H1 (cell line): Measurements from ENCODE around the gene ACTN3. TPM values are rescaled to one million over a fixed set of nuclear protein-coding genes. Genes with fewer than 3 reads are reported as not detected.

Experiments
- CTCF ChIA-PET: fragments of 300-600 bp; sonication (Branson Sonifier 250); formaldehyde crosslinking; loops from one replicate; lab custom pipeline; 2021; ENCODE audit not compliant: partially characterized antibody; lab: Charles Lee
- POLR2A ChIA-PET: fragments of 300-600 bp; sonication (Branson Sonifier 250); formaldehyde crosslinking; loops from one replicate; lab custom pipeline; 2021; ENCODE audit warnings: inconsistent platforms; ENCODE audit not compliant: partially characterized antibody; lab: Charles Lee
- DNase-seq, 2 experiments: peaks; one replicate each; pipeline versions ENCODE4 v3.0.0 to v3.0.0-alpha.2; 2010 to 2022; ENCODE audit warnings: low spot score in 2 of 2, low read depth in 1 of 2, mixed read lengths in 1 of 2
- FAIRE-seq: peaks from 2 replicates; lab custom pipeline; 2011; peaks lifted over from hg19 to GRCh38; lab: Jason Lieb, UNC
- H2AFZ ChIP-seq: 2 replicates; pipeline ENCODE4 v1.8.1; 2012; ENCODE audit warnings: low read length, inconsistent platforms
- H2AK5ac ChIP-seq: 2 replicates; pipeline ENCODE4 v1.6.1; 2013; ENCODE audit warnings: low read depth, low read length
- H2BK120ac ChIP-seq: replicated peaks from 2 replicates; pipeline ENCODE3; 2013; ENCODE audit warnings: low read depth, low read length, inconsistent platforms
- H2BK12ac ChIP-seq: 2 replicates; pipeline ENCODE4 v1.6.1; 2013; ENCODE audit warnings: low read depth, low read length
- H2BK15ac ChIP-seq: 2 replicates; pipeline ENCODE4 v1.6.1; 2013; ENCODE audit warnings: low read length
- H2BK20ac ChIP-seq: 2 replicates; pipeline ENCODE4 v1.6.1; 2013; ENCODE audit warnings: low read length
- H2BK5ac ChIP-seq: 2 replicates; pipeline ENCODE4 v1.6.1; 2013; ENCODE audit warnings: low read depth, low read length
- H3K14ac ChIP-seq: 2 replicates; pipeline ENCODE4 v1.6.1; 2013; ENCODE audit warnings: inconsistent platforms; ENCODE audit not compliant: insufficient read length
- H3K18ac ChIP-seq: 2 replicates; pipeline ENCODE4 v1.6.1; 2013; ENCODE audit warnings: low read length; ENCODE audit errors: extremely low read depth
- H3K23ac ChIP-seq: 2 replicates; pipeline ENCODE4 v1.6.1; 2013; ENCODE audit warnings: inconsistent platforms; ENCODE audit not compliant: insufficient read length
- H3K23me2 ChIP-seq: 2 replicates; pipeline ENCODE4 v1.6.1; 2013; ENCODE audit warnings: low read depth, low read length
- H3K27ac ChIP-seq: 2 replicates; pipeline ENCODE4 v1.6.1; 2011; ENCODE audit warnings: low read depth, low read length, inconsistent platforms
- H3K27me3 ChIP-seq, 4 experiments: replicated peaks in 1 of 4; 1 replicate in 1 of 4; 2 replicates in 3 of 4; pipeline versions ENCODE4 v1.6.1 to v1.8.1; 2011 to 2013; ENCODE audit warnings: low read length in 3 of 4, mild to moderate bottlenecking in 3 of 4, inconsistent platforms in 2 of 4, mixed read lengths in 2 of 4, moderate library complexity in 1 of 4; ENCODE audit not compliant: control insufficient read depth in 3 of 4, insufficient read depth in 3 of 4; ENCODE audit errors: extremely low read depth in 1 of 4
- H3K36me3 ChIP-seq, 4 experiments: 2 replicates each; pipeline versions ENCODE4 v1.6.1 to v1.8.1; 2011 to 2013; ENCODE audit warnings: mild to moderate bottlenecking in 4 of 4, low read length in 3 of 4, moderate library complexity in 2 of 4, control low read depth in 1 of 4, inconsistent platforms in 1 of 4; ENCODE audit not compliant: insufficient read depth in 4 of 4, control insufficient read depth in 2 of 4
- H3K4ac ChIP-seq: replicated peaks from 2 replicates; pipeline ENCODE3; 2013; ENCODE audit warnings: low read length, low read depth, mixed read lengths, inconsistent platforms; ENCODE audit not compliant: insufficient read length
- H3K4me1 ChIP-seq, 4 experiments: replicated peaks in 1 of 4; 1 replicate in 1 of 4; 2 replicates in 3 of 4; pipeline versions ENCODE4 v1.6.1 to v1.8.1; 2011 to 2013; ENCODE audit warnings: low read length in 3 of 4, inconsistent platforms in 2 of 4, mixed read lengths in 1 of 4; ENCODE audit not compliant: insufficient read depth in 4 of 4, control insufficient read depth in 3 of 4
- H3K4me2 ChIP-seq, 2 experiments: 2 replicates each; pipeline versions ENCODE4 v1.6.1 to v1.8.1; 2011 to 2013; ENCODE audit warnings: low read depth in 2 of 2, low read length in 2 of 2, control low read depth in 1 of 2, inconsistent platforms in 1 of 2, mild to moderate bottlenecking in 1 of 2; ENCODE audit not compliant: insufficient read depth in 1 of 2
- H3K4me3 ChIP-seq, 4 experiments: fragments of 200-600, 300-600 bp in 1 of 4; sonication (generic), shearing (Covaris generic), sonication (Bioruptor Twin) in 1 of 4; 2 replicates each; pipeline versions ENCODE4 v1.5.1 to v1.8.1; 2011 to 2016; ENCODE audit warnings: low read length in 4 of 4, low read depth in 3 of 4, control low read depth in 2 of 4, inconsistent platforms in 2 of 4, mild to moderate bottlenecking in 2 of 4, mixed read lengths in 1 of 4, moderate library complexity in 1 of 4; ENCODE audit not compliant: insufficient read depth in 2 of 4; ENCODE audit errors: extremely low read depth in 1 of 4
- H3K56ac ChIP-seq: replicated peaks from 2 replicates; pipeline ENCODE3; 2013; ENCODE audit warnings: low read depth, mild to moderate bottlenecking, mixed read lengths, low read length, inconsistent platforms; ENCODE audit not compliant: insufficient read length
- H3K79me1 ChIP-seq: 2 replicates; pipeline ENCODE4 v1.6.1; 2013; ENCODE audit warnings: low read depth, low read length, control low read depth
- H3K79me2 ChIP-seq, 2 experiments: 2 replicates each; pipeline versions ENCODE4 v1.6.1 to v1.8.1; 2012 to 2013; ENCODE audit warnings: low read length in 2 of 2, mild to moderate bottlenecking in 2 of 2, inconsistent platforms in 1 of 2; ENCODE audit not compliant: insufficient read depth in 2 of 2, control insufficient read depth in 1 of 2
- H3K9ac ChIP-seq, 4 experiments: replicated peaks in 1 of 4; 1 replicate in 1 of 4; 2 replicates in 3 of 4; pipeline versions ENCODE4 v1.6.1 to v1.8.1; 2011 to 2013; ENCODE audit warnings: low read depth in 3 of 4, low read length in 3 of 4, control low read depth in 2 of 4, mild to moderate bottlenecking in 2 of 4, moderate library complexity in 2 of 4, inconsistent platforms in 1 of 4; ENCODE audit errors: extremely low read depth in 1 of 4
- H3K9me3 ChIP-seq, 2 experiments: 2 replicates each; pipeline versions ENCODE4 v1.6.1 to v1.8.1; 2012 to 2013; ENCODE audit warnings: mild to moderate bottlenecking in 2 of 2, moderate library complexity in 2 of 2, control low read depth in 1 of 2, inconsistent platforms in 1 of 2, low read depth in 1 of 2, low read length in 1 of 2, mixed read lengths in 1 of 2; ENCODE audit not compliant: insufficient read depth in 2 of 2
- H4K20me1 ChIP-seq, 2 experiments: replicated peaks in 1 of 2; 2 replicates each; pipeline versions ENCODE3 to v1.8.1; 2011 to 2013; ENCODE audit warnings: inconsistent platforms in 2 of 2, low read length in 2 of 2, mild to moderate bottlenecking in 1 of 2; ENCODE audit not compliant: insufficient read depth in 2 of 2, control insufficient read depth in 1 of 2
- H4K5ac ChIP-seq: 2 replicates; pipeline ENCODE4 v1.6.1; 2013; ENCODE audit warnings: low read length, low read depth, mixed read lengths, inconsistent platforms; ENCODE audit not compliant: insufficient read length
- H4K8ac ChIP-seq: 2 replicates; pipeline ENCODE4 v1.8.0; 2013; ENCODE audit warnings: mild to moderate bottlenecking, moderate library complexity, low read length, inconsistent platforms; ENCODE audit not compliant: insufficient read depth; ENCODE audit errors: extremely low read depth
- H4K91ac ChIP-seq: replicated peaks from 2 replicates; pipeline ENCODE3; 2013; ENCODE audit warnings: low read length, mixed read lengths, inconsistent platforms; ENCODE audit not compliant: insufficient read length
- CHD1 ChIP-seq: IDR thresholded peaks from 2 replicates; pipeline ENCODE4 v1.6.1; 2012; ENCODE audit warnings: low read depth, low read length, improper control_type of control experiment
- CHD2 ChIP-seq: IDR thresholded peaks from 2 replicates; pipeline ENCODE4 v1.6.1; 2012; ENCODE audit warnings: low read length, improper control_type of control experiment
- CREB1 ChIP-seq: IDR thresholded peaks from 2 replicates; pipeline ENCODE4 v1.6.1; 2012; ENCODE audit warnings: inconsistent platforms
- E2F6 ChIP-seq: IDR thresholded peaks from 2 replicates; pipeline ENCODE4 v1.6.1; 2012; ENCODE audit warnings: inconsistent platforms
- EP300 ChIP-seq, 2 experiments: IDR thresholded peaks; 1 replicate in 1 of 2; 2 replicates in 1 of 2; pipeline ENCODE4 v1.6.1; 2011 to 2012; ENCODE audit warnings: low read depth in 2 of 2, low read length in 2 of 2, mild to moderate bottlenecking in 2 of 2, borderline replicate concordance in 1 of 2, inconsistent platforms in 1 of 2, moderate library complexity in 1 of 2
- EZH2 ChIP-seq: fragments of 200-600 bp; sonication (generic); IDR thresholded peaks from 2 replicates; pipeline ENCODE4 v1.7.1; 2012; ENCODE audit warnings: low read depth, mild to moderate bottlenecking, moderate library complexity, low read length, inconsistent platforms; ENCODE audit not compliant: severe bottlenecking
- HDAC2 ChIP-seq, 2 experiments: fragments of 300-600 bp in 1 of 2; sonication (generic) in 1 of 2; IDR thresholded peaks; 2 replicates each; pipeline ENCODE4 v1.6.1; 2011 to 2012; ENCODE audit warnings: low read depth in 2 of 2, low read length in 2 of 2, mild to moderate bottlenecking in 2 of 2, moderate library complexity in 2 of 2, borderline replicate concordance in 1 of 2, inconsistent platforms in 1 of 2
- WGBS, 2 experiments: shearing (Covaris generic) in 1 of 2; methylation state at CpG; one replicate each; pipeline versions ENCODE4 v1.1.6 to v1.1.7; 2013 to 2015; ENCODE audit warnings: low lambda C conversion rate in 2 of 2, mixed read lengths in 2 of 2, inconsistent platforms in 1 of 2, low coverage in 1 of 2, missing lambda C conversion rate in 1 of 2; ENCODE audit not compliant: insufficient replicate concordance in 2 of 2, insufficient coverage in 1 of 2, insufficient read length in 1 of 2; ENCODE audit errors: extremely low coverage in 1 of 2, missing lambda C conversion rate in 1 of 2; 5-methylcytosine and 5-hydroxymethylcytosine counted together
- polyA plus RNA-seq, 7 experiments: library from polyadenylated mRNA; depleted of rRNA in 3 of 7; stranded (reverse) in 5 of 7; unstranded in 2 of 7; fragments of >200 nt in 5 of 7; fragments of 200-250 nt in 2 of 7; gene quantifications; 1 replicate in 5 of 7; 2 replicates in 1 of 7; 4 replicates in 1 of 7; pipeline versions ENCODE4 v1.2.1 to v1.2.3, GENCODE V29; 2011 to 2013; ENCODE audit warnings: missing spikeins in 2 of 7, mixed read lengths in 2 of 7
- total RNA-seq: library from RNA; stranded (reverse); fragmentation: NEBNext Ultra II Directional; extraction: Animal tissue kit (Norgen Biotek cat#: 25700); gene quantifications from 2 replicates; pipeline ENCODE4 v1.2.1, GENCODE V29; 2021

Gene ACTN3
- total and polyA plus RNA-seq, 2 of the 8 experiments (the other 6 are each of a cell fraction or from before 2014, with no cell fraction given), result 30.8 to 36.7 TPM

GRCh38 chr11:66589996-66590675 lies 43.4 kb downstream of the ACTN3 start:
- Histone ChIP-seq H2BK20ac (no peak overlapping the region), H3K14ac (no peak overlapping the region)
- CTCF ChIA-PET, result interaction anchor here (0.6 to 3.5 kb wide), 15 partner anchors 10 to 133 kb away, joined by 3 to 43 read pairs (median 4); partner anchors contain the start of genes RBM4 and RBM4B

More at GRCh38 chr11:66589996-66590675, 43.4 kb downstream of the ACTN3 start:
- H3K23me2 ChIP-seq, result peaks cover 9% of the 10 kb centered on the region
- no peak overlapping the region for H2BK12ac ChIP-seq
- H2BK5ac ChIP-seq, result no peak overlapping the region
- no peak overlapping the region for H2AFZ ChIP-seq
- no peak overlapping the region for H3K4me2 ChIP-seq
- H2AK5ac ChIP-seq, result no peak overlapping the region
- H3K27me3 ChIP-seq, result peaks cover 0 to 10% (median 4%) of the 10 kb centered on the region in 4 experiments; a peak in 3 of 7 replicates
- no peak overlapping the region for H2BK120ac ChIP-seq
- no peaks in the 10 kb centered on the region for H4K20me1 ChIP-seq
- H3K27ac ChIP-seq, result no peak overlapping the region
- TF ChIP-seq EZH2, result no peak
- no peak for TF ChIP-seq CHD2
- TF ChIP-seq HDAC2 (IDR thresholded peaks at IDR 0.05; ENCODE audit: borderline replicate concordance in 1 of 2, low read depth in 2 of 2, low read length in 2 of 2), result no peak
- no peak for TF ChIP-seq CREB1
- no peak for TF ChIP-seq EP300 (IDR thresholded peaks at IDR 0.05; ENCODE audit: borderline replicate concordance in 1 of 2, low read depth in 2 of 2, low read length in 2 of 2)
- no peak for TF ChIP-seq E2F6
- no peak for TF ChIP-seq CHD1
- TF ChIP-seq, all 59 proteins: peak for 0
- H3K4me3 ChIP-seq, result no peak overlapping the region
- H3K79me2 ChIP-seq, result peaks cover 0 to 5% of the 10 kb centered on the region in 2 experiments; a peak in 2 of 4 replicates
- POLR2A ChIA-PET, result interaction anchor here (0.7 to 65.3 kb wide), 5 partner anchors 10 to 53 kb away, joined by 3 to 2165 read pairs (median 4); partner anchors contain the start of genes RBM14 and RBM4
- no peak overlapping the region for H2BK15ac ChIP-seq
- no peak overlapping the region for H3K9ac ChIP-seq
- peaks cover 0 to 11% (median 7%) of the 10 kb centered on the region in 4 experiments; a peak in 6 of 7 replicates for H3K4me1 ChIP-seq
- H3K36me3 ChIP-seq, result no peaks in the 10 kb centered on the region; a peak in 1 of 8 replicates
- DNase-seq (no peak), FAIRE-seq (no peak)
- no peak overlapping the region for H4K91ac ChIP-seq
- H3K4ac ChIP-seq, result no peak overlapping the region
- peaks cover 13 to 25% of the 10 kb centered on the region in 2 experiments for H3K9me3 ChIP-seq
- no peak overlapping the region for H3K56ac ChIP-seq
- WGBS, 2 experiments, result 90% methylated on average over 7 of the region's 7 CpGs; no CpG with 5 or more reads in 1 of the 2 experiments
- peaks cover 2% of the 10 kb centered on the region for H3K79me1 ChIP-seq
- H3K23ac ChIP-seq, result no peak overlapping the region
- H3K18ac ChIP-seq, result no peak overlapping the region
- no peak overlapping the region for H4K5ac ChIP-seq
- no peak overlapping the region for H4K8ac ChIP-seq
